HepG2 (cell line): ENCODE data around the gene DOCK9. TPM values are rescaled to one million over a fixed set of nuclear protein-coding genes. Genes with fewer than 3 reads are reported as not detected.

Source experiments
- ATAC-seq: fragments of 200-7000 bp; cut with Tn5 transposase; 3 replicates; pipeline ENCODE4 v1.9.1; 2020; ENCODE audit warnings: mild to moderate bottlenecking, moderate library complexity
- BruUV-seq: library from RNA; stranded (reverse); fragments of 400-500 nt; replicated peaks from 2 replicates; lab custom pipeline; 2021; lab: Mats Ljungman, UMichigan
- CTCF ChIA-PET: fragments of 300-600 bp; formaldehyde crosslinking; extraction: SDS; loops from one replicate; lab custom pipeline; 2021; ENCODE audit warnings: low total read pairs, inconsistent platforms, low intra/inter-chr PET ratio; lab: Yijun Ruan, JAX
- POLR2A ChIA-PET: fragments of 350-600 bp; sonication (Branson Sonifier 250); formaldehyde crosslinking; loops from one replicate; lab custom pipeline; 2020; ENCODE audit warnings: antibody characterized with exemption, inconsistent platforms; lab: Yijun Ruan, JAX
- DNase-seq: peaks from one replicate; pipeline ENCODE4 v3.0.0-alpha.2; 2015; ENCODE audit warnings: low spot score
- FAIRE-seq: peaks from 3 replicates; lab custom pipeline; 2011; peaks lifted over from hg19 to GRCh38; lab: Jason Lieb, UNC
- H2AFZ ChIP-seq: one replicate; pipeline ENCODE4 v1.6.1; 2011; ENCODE audit warnings: low read length, inconsistent platforms
- H3K27ac ChIP-seq: fragments of 300-600 bp; 3 replicates; pipeline ENCODE4 v1.8.0; 2011; ENCODE audit warnings: mixed run types, mild to moderate bottlenecking, mixed read lengths, low read length, inconsistent platforms; ENCODE audit not compliant: insufficient read depth; ENCODE audit errors: extremely low read length
- H3K27me3 ChIP-seq, 2 experiments: fragments of 200-600 bp in 1 of 2; 2 replicates in 1 of 2; 3 replicates in 1 of 2; pipeline versions ENCODE4 v1.6.0 to v1.8.0; 2011; ENCODE audit warnings: low read length in 2 of 2, mild to moderate bottlenecking in 2 of 2, moderate library complexity in 2 of 2, inconsistent platforms in 1 of 2; ENCODE audit not compliant: insufficient read depth in 2 of 2, control insufficient read depth in 1 of 2
- H3K36me3 ChIP-seq, 2 experiments: fragments of 200-600 bp in 1 of 2; replicated peaks in 1 of 2; 2 replicates in 1 of 2; 3 replicates in 1 of 2; pipeline versions ENCODE4 v1.5.1 to v1.8.0; 2011; ENCODE audit warnings: low read length in 2 of 2, inconsistent platforms in 1 of 2; ENCODE audit not compliant: insufficient read depth in 2 of 2, control insufficient read depth in 1 of 2
- H3K4me1 ChIP-seq: 2 replicates; pipeline ENCODE4 v1.5.1; 2012; ENCODE audit warnings: low read length, inconsistent platforms; ENCODE audit not compliant: insufficient read depth
- H3K4me2 ChIP-seq: 2 replicates; pipeline ENCODE4 v1.6.0; 2011; ENCODE audit warnings: low read depth, low read length, inconsistent platforms
- H3K4me3 ChIP-seq, 3 experiments: fragments of 200-600 bp in 1 of 3; sonication (generic), shearing (Covaris generic) in 1 of 3; replicated peaks in 1 of 3; 2 replicates each; pipeline ENCODE4 v1.5.1; 2011 to 2016; ENCODE audit warnings: low read length in 3 of 3, inconsistent platforms in 2 of 3, low read depth in 2 of 3, mild to moderate bottlenecking in 2 of 3, control low read depth in 1 of 3, mixed read lengths in 1 of 3; ENCODE audit not compliant: insufficient read depth in 1 of 3
- H3K79me2 ChIP-seq: one replicate; pipeline ENCODE4 v1.6.1; 2011; ENCODE audit warnings: low read length, inconsistent platforms; ENCODE audit not compliant: insufficient read depth
- H3K9ac ChIP-seq: 2 replicates; pipeline ENCODE4 v1.6.0; 2011; ENCODE audit warnings: mild to moderate bottlenecking, low read depth, low read length, inconsistent platforms; ENCODE audit not compliant: insufficient read depth
- H3K9me3 ChIP-seq: 2 replicates; pipeline ENCODE4 v1.5.1; 2012; ENCODE audit warnings: mild to moderate bottlenecking, low read length
- H4K20me1 ChIP-seq: 2 replicates; pipeline ENCODE4 v1.6.0; 2011; ENCODE audit warnings: inconsistent platforms, mild to moderate bottlenecking, low read length, moderate library complexity; ENCODE audit not compliant: insufficient read depth
- ARID2 ChIP-seq: sonication (generic); formaldehyde crosslinking; IDR thresholded peaks from 2 replicates; pipeline ENCODE4 v1.8.1; 2022; ENCODE audit warnings: mild to moderate bottlenecking, missing genetic modification reagents, borderline replicate concordance
- ARNT ChIP-seq: fragments of 450-650 bp; IDR thresholded peaks from 2 replicates; pipeline ENCODE4 v1.6.1; 2017
- ATF7-NPFF ChIP-seq: sonication (generic); formaldehyde crosslinking; IDR thresholded peaks from 2 replicates; pipeline ENCODE4 v1.8.1; 2023; ENCODE audit warnings: mild to moderate bottlenecking, low read depth, missing genetic modification reagents, moderate library complexity
- DRAP1 ChIP-seq: IDR thresholded peaks from 2 replicates; pipeline ENCODE4 v1.6.1; 2016; ENCODE audit warnings: missing genetic modification reagents, missing compliant biosample characterization
- FIP1L1 ChIP-seq: fragments of 200-400 bp; formaldehyde crosslinking; IDR thresholded peaks from 2 replicates; pipeline ENCODE4 v1.6.1; 2018; ENCODE audit warnings: low read depth, mild to moderate bottlenecking, low read length, moderate library complexity, borderline replicate concordance; ENCODE audit not compliant: insufficient read depth
- KLF11 ChIP-seq: IDR thresholded peaks from 2 replicates; pipeline ENCODE4 v1.6.1; 2016; ENCODE audit warnings: missing compliant biosample characterization
- MAFG ChIP-seq: sonication (generic); formaldehyde crosslinking; IDR thresholded peaks from 2 replicates; pipeline ENCODE4 v1.5.1; 2020; ENCODE audit warnings: mild to moderate bottlenecking, missing genetic modification reagents
- NCOR1 ChIP-seq: fragments of 200-600 bp; sonication (generic); IDR thresholded peaks from 2 replicates; pipeline ENCODE4 v1.7.0; 2017; ENCODE audit warnings: antibody characterized with exemption, low read length, borderline replicate concordance
- NFYC ChIP-seq: IDR thresholded peaks from 2 replicates; pipeline ENCODE4 v1.6.1; 2016; ENCODE audit warnings: missing genetic modification reagents, missing compliant biosample characterization
- PBX3 ChIP-seq: sonication (generic); formaldehyde crosslinking; IDR thresholded peaks from 2 replicates; pipeline ENCODE4 v1.8.1; 2023; ENCODE audit warnings: missing genetic modification reagents, inconsistent platforms, borderline replicate concordance
- SCMH1 ChIP-seq: sonication (generic); formaldehyde crosslinking; IDR thresholded peaks from 2 replicates; pipeline ENCODE4 v1.9.0; 2021; ENCODE audit warnings: missing genetic modification reagents, mild to moderate bottlenecking, borderline replicate concordance
- SP1 ChIP-seq, 2 experiments: fragments of 450-650 bp in 1 of 2; sonication (generic) in 1 of 2; formaldehyde crosslinking in 1 of 2; IDR thresholded peaks; 2 replicates each; pipeline versions ENCODE4 v1.4.0 to v1.6.1; 2016 to 2020; ENCODE audit warnings: missing genetic modification reagents in 1 of 2
- TGIF2 ChIP-seq: IDR thresholded peaks from 2 replicates; pipeline ENCODE4 v1.6.1; 2016; ENCODE audit warnings: control low read depth, missing compliant biosample characterization
- ZBTB34 ChIP-seq: sonication (generic); formaldehyde crosslinking; IDR thresholded peaks from 2 replicates; pipeline ENCODE4 v1.8.0; 2022; ENCODE audit warnings: mild to moderate bottlenecking, missing genetic modification reagents
- ZNF619 ChIP-seq: sonication (generic); formaldehyde crosslinking; IDR thresholded peaks from 2 replicates; pipeline ENCODE4 v1.4.0; 2020; ENCODE audit warnings: mild to moderate bottlenecking, missing genetic modification reagents
- ZNF775 ChIP-seq: sonication (generic); formaldehyde crosslinking; IDR thresholded peaks from 2 replicates; pipeline ENCODE4 v1.4.0; 2020; ENCODE audit warnings: missing genetic modification reagents, mild to moderate bottlenecking, moderate library complexity, borderline replicate concordance
- ZNF83 ChIP-seq: sonication (generic); formaldehyde crosslinking; IDR thresholded peaks from 2 replicates; pipeline ENCODE4 v1.4.0; 2020; ENCODE audit warnings: missing genetic modification reagents, mild to moderate bottlenecking, borderline replicate concordance
- WGBS: methylation state at CpG from one replicate; pipeline ENCODE4 v1.1.6; 2017; ENCODE audit warnings: low lambda C conversion rate; 5-methylcytosine and 5-hydroxymethylcytosine counted together
- in situ Hi-C: cut with HindIII; loops from 2 replicates; pipeline ENCODE4 v1.10.0; 2017; ENCODE audit warnings: low pct_unique_long_range_greater_than_20kb; ENCODE audit not compliant: extremely low pct_ligation_motif_present
- intact Hi-C: fragments of 100-400 bp; cut with micrococcal nuclease; formaldehyde crosslinking; loops from one replicate; pipeline ENCODE4 v1.10.0; 2022; ENCODE audit not compliant: unreplicated experiment
- polyA plus RNA-seq, 8 experiments: library from polyadenylated mRNA; depleted of rRNA in 3 of 8; stranded (reverse) in 7 of 8; unstranded in 1 of 8; fragments of >200 nt; fragmentation: Illumina TruSeq in 4 of 8; extraction: Trizol in 4 of 8; gene quantifications; 2 replicates each; pipeline versions ENCODE4 v1.2.1 to v1.2.3, GENCODE V29; 2011 to 2016; ENCODE audit warnings: low read depth in 4 of 8, missing spikeins in 1 of 8, mixed read lengths in 1 of 8; ENCODE audit not compliant: insufficient read depth in 1 of 8
- total RNA-seq, 5 experiments: library from RNA; depleted of rRNA; stranded (reverse); fragments of >200 nt; fragmentation: Illumina TruSeq; extraction: Trizol; gene quantifications; 2 replicates each; pipeline ENCODE4 v1.2.3, GENCODE V29; 2016; ENCODE audit warnings: low read depth in 1 of 5

The DOCK9 gene
- total and polyA plus RNA-seq, 2 of the 13 experiments (the other 11 are each of a cell fraction or from before 2014, with no cell fraction given): 0.44 to 0.97 TPM

GRCh38 chr13:98881390-98881789, 96.5 kb downstream of the DOCK9 start (continued):
- no peak for TF ChIP-seq NFYC (CRISPR knock-in tag)
- no peak for TF ChIP-seq ARNT
- no peak for TF ChIP-seq NCOR1
- TF ChIP-seq ARID2 (CRISPR knock-in tag): no peak
- TF ChIP-seq SCMH1 (CRISPR knock-in tag): no peak
- no peak for TF ChIP-seq TGIF2 (CRISPR knock-in tag)

GRCh38 chr13:98880677-98881076, 97.2 kb downstream of the DOCK9 start:
- Histone ChIP-seq H3K36me3 (no peaks in the 10 kb centered on the region), H3K4me1 (no peaks in the 10 kb centered on the region), H3K79me2 (no peaks in the 10 kb centered on the region), H2AFZ (no peak overlapping the region), H3K4me2 (no peak overlapping the region), H3K27ac (no peak overlapping the region)
- no peak for ATAC-seq
- 88% methylated on average over 2 of the region's 2 CpGs for WGBS
- TF ChIP-seq DRAP1 (CRISPR knock-in tag): no peak
- TF ChIP-seq PBX3 (CRISPR knock-in tag): no peak
- no peak for TF ChIP-seq SP1 (IDR thresholded peaks at IDR 0.05)
- TF ChIP-seq SP1 (CRISPR knock-in tag; IDR thresholded peaks at IDR 0.05): no peak
- no peak for TF ChIP-seq ZNF83 (CRISPR knock-in tag)
- no peak for TF ChIP-seq MAFG
- no peak for TF ChIP-seq FIP1L1
- no peak for TF ChIP-seq ZNF619 (CRISPR knock-in tag)
- TF ChIP-seq ZNF775 (CRISPR knock-in tag): no peak
- no peak for TF ChIP-seq KLF11 (CRISPR knock-in tag)
- no peak for TF ChIP-seq ZBTB34
- TF ChIP-seq ATF7-NPFF (CRISPR knock-in tag): no peak
- TF ChIP-seq, all 625 proteins: peak for 0
- H3K9ac ChIP-seq: no peak overlapping the region
- DNase-seq (no peak), FAIRE-seq (no peak)
- in situ Hi-C loops (no loop called here), intact Hi-C loops (no loop called here)
- ChIA-PET CTCF (no interaction called here), POLR2A (no interaction called here)
- no peaks in the 10 kb centered on the region; a peak in 1 of 5 replicates for H3K27me3 ChIP-seq
- no peaks in the 10 kb centered on the region for H3K9me3 ChIP-seq
- no TSS peak for BruUV-seq
- H3K4me3 ChIP-seq: no peak overlapping the region
- no peaks in the 10 kb centered on the region for H4K20me1 ChIP-seq
